Heart right ventricle (tissue), 16 donors: ENCODE data around the gene CSNK2A1. TPM values are rescaled to one million over a fixed set of nuclear protein-coding genes. Genes with fewer than 3 reads are reported as not detected.

Source experiments
- ATAC-seq, 8 donors: fragments of 200-7000 bp; cut with Tn5 transposase; one replicate each; pipeline ENCODE4 v1.9.1; 2020; ENCODE audit warnings: mild to moderate bottlenecking in 8 of 8, moderate library complexity in 8 of 8, moderate number of reproducible peaks in 1 of 8
- DNase-seq, 2 donors: peaks; one replicate each; pipeline ENCODE4 v3.0.0-alpha.2; 2020
- H3K27ac ChIP-seq, 10 donors: fragments of 200-600 bp; sonication (generic) in 2 of 10; one replicate each; pipeline versions ENCODE4 v1.5.0 to v1.8.0; 2020 to 2022; ENCODE audit warnings: mild to moderate bottlenecking in 3 of 10
- H3K27me3 ChIP-seq, 7 donors: fragments of 200-600 bp; one replicate each; pipeline ENCODE4 v1.8.0; 2021 to 2022; ENCODE audit warnings: mild to moderate bottlenecking in 2 of 7
- H3K36me3 ChIP-seq, 9 donors: fragments of 200-600 bp; sonication (generic) in 1 of 9; one replicate each; pipeline versions ENCODE4 v1.5.0 to v1.8.0; 2020 to 2022; ENCODE audit warnings: mild to moderate bottlenecking in 2 of 9
- H3K4me1 ChIP-seq, 9 donors: fragments of 200-600 bp; sonication (generic) in 1 of 9; one replicate each; pipeline versions ENCODE4 v1.5.0 to v1.8.0; 2020 to 2022; ENCODE audit warnings: mild to moderate bottlenecking in 4 of 9
- H3K4me3 ChIP-seq, 10 donors: fragments of 200-600 bp; sonication (generic) in 2 of 10; one replicate each; pipeline versions ENCODE4 v1.5.0 to v1.8.0; 2020 to 2022; ENCODE audit warnings: mild to moderate bottlenecking in 7 of 10, moderate library complexity in 2 of 10
- H3K9me3 ChIP-seq, 11 donors: fragments of 200-600 bp in 10 of 11; sonication (generic) in 2 of 11; one replicate each; pipeline versions ENCODE4 v1.5.0 to v1.8.0; 2013 to 2022; ENCODE audit warnings: mild to moderate bottlenecking in 2 of 11, control low read depth in 1 of 11, moderate library complexity in 1 of 11
- WGBS, 2 donors: extraction: QIAGEN DNeasy Blood & Tissue Kit; methylation state at CpG; one replicate each; pipeline ENCODE4 v1.1.7; 2013; ENCODE audit warnings: inconsistent platforms in 1 of 2; 5-methylcytosine and 5-hydroxymethylcytosine counted together
- intact Hi-C, 10 donors: fragments of 100-400 bp; cut with DNase I; formaldehyde crosslinking; loops; one replicate each; pipeline versions ENCODE4 v1.11.1 to v1.14.2; 2022
- polyA plus RNA-seq, 2 donors: library from polyadenylated mRNA; stranded (reverse); fragments of 200-250 nt; gene quantifications; one replicate each; pipeline ENCODE4 v1.2.3, GENCODE V29; 2013
- total RNA-seq, 10 donors: library from RNA; stranded (reverse); fragmentation: NEBNext Ultra II Directional in 3 of 10; extraction: Animal tissue kit (Norgen Biotek cat#: 25700) in 3 of 10; gene quantifications; one replicate each; pipeline versions ENCODE4 v1.2.1 to v1.2.4, GENCODE V29; 2021 to 2023
- TF ChIP-seq, protein P1 (sequence below), 9 donors: fragments of 200-600 bp; sonication (generic) in 2 of 9; IDR thresholded peaks; one replicate each; pipeline versions ENCODE4 v1.5.0 to v1.8.0; 2021 to 2022; ENCODE audit warnings: antibody characterized with exemption in 9 of 9, mild to moderate bottlenecking in 5 of 9, moderate library complexity in 1 of 9
- donor health status: Arrhythmogenic right ventricular cardiomyopathy.
- donor health status: ischemic (EF 13 %, LVEDD 7.1; RV severe dilation, severe dysfunction).
- donor health status: healthy with polysubstance abuse.
- donor health status: DM: no; HTN: yes; CAD: no.
- donor health status: DM: no; HTN: no; CAD: no.
- donor health status: ischemic (EF 25% LVEDD 6.9; RV normal size, moderate dysfunction).
- donor health status: ischemic (EF 25% LVEDD 5.7; RV mildly dilated, moderate dysfunction).
- donor health status: healthy.
- donor health status: DM: yes; HTN: yes; CAD: no.
- donor health status: Ischemic cardiomyopathy.
- donor health status: ischemic (EF 35%, LVEDD 5.7; RV mildly dilated, moderate dysfunction).
- donor health status: nonischemic (EF 11% LVEDD 7.7; RV severe dilation, severe dysfunction).
- donor health status: DM: yes; HTN: yes; CAD: no.
- donor health status: PGD.
- donor health status: ischemic (EF 29% LVEDD 5.4; RV normal size, mild dysfunction).
- donor health status: nonischemic (EF 23%, LVEDD 6.1; RV moderate dilation, normal function).

The CSNK2A1 gene
- total and polyA plus RNA-seq, 12 donors = 21.4 to 137 (median 125) TPM

DNA sequence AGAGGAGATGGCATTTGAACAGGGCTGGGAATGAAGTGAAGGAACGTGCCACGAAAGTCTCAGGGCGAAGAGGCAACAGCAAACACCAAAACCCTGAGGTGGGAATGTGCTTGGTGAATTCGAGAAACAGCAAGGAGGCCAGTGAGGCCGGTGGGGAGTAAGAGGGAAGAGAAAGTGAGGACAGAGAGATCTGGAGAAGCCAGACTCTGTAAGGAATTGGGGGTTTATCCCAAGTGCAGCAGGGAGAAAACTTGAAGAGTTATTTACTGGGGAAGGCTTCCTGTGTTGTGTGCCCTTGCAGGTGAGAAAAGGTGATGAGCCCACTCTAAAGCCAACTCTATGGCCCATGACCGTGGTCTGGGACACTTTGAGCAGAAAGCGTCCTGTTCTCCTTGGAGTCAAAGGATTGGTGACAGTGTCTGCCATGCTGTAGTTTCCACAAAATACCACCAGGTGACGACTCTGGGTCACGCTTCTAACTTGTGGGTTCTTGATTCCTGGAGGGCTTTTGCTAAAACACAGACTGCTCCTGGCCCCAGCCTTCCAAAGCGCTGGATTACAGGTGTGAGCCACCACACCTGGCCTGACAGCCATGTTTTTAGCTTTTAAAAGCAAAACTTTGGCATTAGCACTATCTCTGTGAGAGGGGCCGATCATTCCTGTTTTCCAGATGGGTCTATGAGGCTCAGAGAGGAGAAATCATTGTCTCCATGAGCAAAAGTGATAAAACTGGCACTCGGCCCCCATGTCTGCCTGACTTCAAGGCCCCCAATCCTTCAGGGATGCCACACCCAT lies 18.0 kb upstream of the CSNK2A1 start:
- intact Hi-C loops = loop anchor here (1.0 to 5.0 kb wide), 11 partner anchors 49 to 178 kb away; partner anchors contain the start of gene TCF15 (in 1 of the 10)
- peaks cover 0 to 33% (median 10%) of the 10 kb centered on the region in 9 donors for H3K4me1 ChIP-seq
- TF ChIP-seq, protein P1, sequence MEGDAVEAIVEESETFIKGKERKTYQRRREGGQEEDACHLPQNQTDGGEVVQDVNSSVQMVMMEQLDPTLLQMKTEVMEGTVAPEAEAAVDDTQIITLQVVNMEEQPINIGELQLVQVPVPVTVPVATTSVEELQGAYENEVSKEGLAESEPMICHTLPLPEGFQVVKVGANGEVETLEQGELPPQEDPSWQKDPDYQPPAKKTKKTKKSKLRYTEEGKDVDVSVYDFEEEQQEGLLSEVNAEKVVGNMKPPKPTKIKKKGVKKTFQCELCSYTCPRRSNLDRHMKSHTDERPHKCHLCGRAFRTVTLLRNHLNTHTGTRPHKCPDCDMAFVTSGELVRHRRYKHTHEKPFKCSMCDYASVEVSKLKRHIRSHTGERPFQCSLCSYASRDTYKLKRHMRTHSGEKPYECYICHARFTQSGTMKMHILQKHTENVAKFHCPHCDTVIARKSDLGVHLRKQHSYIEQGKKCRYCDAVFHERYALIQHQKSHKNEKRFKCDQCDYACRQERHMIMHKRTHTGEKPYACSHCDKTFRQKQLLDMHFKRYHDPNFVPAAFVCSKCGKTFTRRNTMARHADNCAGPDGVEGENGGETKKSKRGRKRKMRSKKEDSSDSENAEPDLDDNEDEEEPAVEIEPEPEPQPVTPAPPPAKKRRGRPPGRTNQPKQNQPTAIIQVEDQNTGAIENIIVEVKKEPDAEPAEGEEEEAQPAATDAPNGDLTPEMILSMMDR (IDR thresholded peaks at IDR 0.05) = peak; percentile 13 to 100 (median 98)
- 34 to 40% methylated on average over 12 of the region's 12 CpGs for WGBS, 2 donors
- DNase-seq (peak; percentile 37 to 85), ATAC-seq (peak; percentile 68 to 92 (median 84))
- no peaks in the 10 kb centered on the region for H3K9me3 ChIP-seq
- H3K36me3 ChIP-seq = no peaks in the 10 kb centered on the region
- H3K4me3 ChIP-seq = no peak overlapping the region
- no peaks in the 10 kb centered on the region for H3K27me3 ChIP-seq
- no peak overlapping the region for H3K27ac ChIP-seq

GRCh38 chr20:560680-561079 lies 17.1 kb upstream of the CSNK2A1 start:
- intact Hi-C loops = loop anchor here (1.0 to 5.0 kb wide), 9 partner anchors 85 to 179 kb away; no protein-coding TSS in a partner anchor
- Histone ChIP-seq H3K27ac (no peak overlapping the region), H3K9me3 (no peaks in the 10 kb centered on the region), H3K27me3 (peaks cover 0 to under 1% (median 0%) of the 10 kb centered on the region in 7 donors), H3K36me3 (no peaks in the 10 kb centered on the region), H3K4me3 (no peak overlapping the region), H3K4me1 (peaks cover 0 to 38% (median 10%) of the 10 kb centered on the region in 9 donors)
- TF ChIP-seq, protein P1 (IDR thresholded peaks at IDR 0.05) = peak in 1 of 9 donors; percentile 12
- 41 to 57% methylated on average over 2 of the region's 2 CpGs for WGBS, 2 donors
- no peak for ATAC-seq
- DNase-seq = no peak

DNA sequence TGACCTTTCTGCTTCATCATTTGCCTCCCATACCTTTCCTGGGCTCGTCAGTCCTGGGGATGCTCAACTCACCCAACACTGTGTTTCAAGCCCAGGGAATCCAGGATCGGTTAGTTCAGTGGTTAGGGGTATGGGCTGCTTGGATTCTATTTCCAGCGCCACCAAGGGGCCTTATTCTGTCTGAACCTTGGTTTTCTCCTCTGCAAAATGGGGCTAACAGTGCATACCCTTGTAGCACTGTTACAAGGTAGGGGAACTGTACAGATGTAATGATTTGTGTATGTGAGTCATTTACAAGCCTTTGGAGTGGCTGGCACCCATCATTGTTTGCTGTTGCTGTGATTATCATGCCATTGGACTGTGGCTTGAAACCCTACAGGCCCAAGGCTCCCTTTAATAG lies 14.5 kb upstream of the CSNK2A1 start:
- Histone ChIP-seq H3K4me3 (no peak overlapping the region), H3K27ac (no peak overlapping the region), H3K27me3 (peaks cover 0 to 21% (median 0%) of the 10 kb centered on the region in 7 donors), H3K9me3 (no peaks in the 10 kb centered on the region), H3K4me1 (peaks cover 0 to 35% (median 19%) of the 10 kb centered on the region in 9 donors), H3K36me3 (no peaks in the 10 kb centered on the region)
- WGBS, 2 donors = 76 to 90% methylated on average over 3 of the region's 3 CpGs
- DNase-seq = no peak
- intact Hi-C loops = loop anchor here in 2 of 10 donors (2.0 to 5.0 kb wide), 2 partner anchors 89 to 179 kb away; no protein-coding TSS in a partner anchor
- TF ChIP-seq, protein P1 (IDR thresholded peaks at IDR 0.05) = no peak
- ATAC-seq = no peak

DNA sequence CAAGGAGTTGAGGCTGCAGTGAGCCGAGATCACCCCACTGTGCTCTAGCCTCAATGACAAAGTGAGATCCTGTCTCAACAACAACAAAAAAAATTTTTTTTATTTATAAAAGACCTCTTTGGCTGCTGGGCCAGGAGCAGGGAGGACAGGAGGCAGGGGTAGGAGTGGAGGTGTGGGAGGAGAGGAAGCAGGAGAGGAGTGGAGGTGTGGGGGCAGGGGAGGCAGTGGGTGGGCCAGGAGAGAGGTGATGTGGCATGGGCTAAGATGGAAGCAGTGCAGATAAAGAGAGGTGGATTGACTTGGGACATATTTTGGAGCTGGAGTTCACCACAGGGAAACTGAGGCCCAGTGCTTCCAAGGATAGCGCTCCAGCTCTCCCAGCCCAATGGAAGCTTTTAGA lies 13.4 kb upstream of the CSNK2A1 start:
- 96 to 99% methylated on average over 2 of the region's 2 CpGs for WGBS, 2 donors
- intact Hi-C loops = loop anchor here in 2 of 10 donors (5.0 kb wide), 1 partner anchor 180 kb away; no protein-coding TSS in a partner anchor
- Histone ChIP-seq H3K9me3 (no peaks in the 10 kb centered on the region), H3K4me1 (peaks cover 0 to 24% (median 10%) of the 10 kb centered on the region in 9 donors), H3K36me3 (no peaks in the 10 kb centered on the region), H3K27me3 (peaks cover 0 to 21% (median 0%) of the 10 kb centered on the region in 7 donors), H3K4me3 (no peak overlapping the region), H3K27ac (no peak overlapping the region)
- DNase-seq (no peak), ATAC-seq (no peak)
- TF ChIP-seq, protein P1 (IDR thresholded peaks at IDR 0.05) = no peak
